ENCODE measurements around the gene CCDC92. TPM values are rescaled to one million over a fixed set of nuclear protein-coding genes. Genes with fewer than 3 reads are reported as not detected.

Gene CCDC92
- total and polyA plus RNA-seq, 3 donors from 2014 or later = 63.6 to 140 (median 79.1) TPM

- intact Hi-C loops (cut with DNase I; ENCODE audit: low total_unique reads) = no loop called here
- no peak for DNase-seq
Observed at GRCh38 chr12:123899368-123899767, 73.3 kb downstream of the CCDC92 start.

DNA sequence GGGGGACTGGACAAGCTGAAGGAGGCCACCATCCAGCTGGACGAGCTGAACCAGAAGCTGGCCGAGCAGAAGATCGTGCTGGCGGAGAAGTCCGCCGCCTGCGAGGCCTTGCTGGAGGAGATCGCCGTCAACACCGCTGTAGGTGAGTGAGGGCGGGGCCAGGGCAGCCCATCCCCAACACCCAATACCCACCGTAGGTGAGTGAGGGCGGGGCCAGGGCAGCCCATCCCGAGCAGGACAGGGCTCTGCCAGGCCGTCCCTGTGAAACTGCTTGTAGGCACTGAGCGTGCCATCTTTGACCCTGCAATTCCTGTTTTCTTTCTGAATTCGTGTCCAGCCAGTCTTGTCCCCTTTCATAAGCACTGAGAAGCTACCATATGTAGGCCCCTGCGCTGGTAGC lies 74.0 kb downstream of the CCDC92 start:
- DNase-seq = no peak
- no peak overlapping the region for H3K27ac ChIP-seq
- H3K4me3 ChIP-seq = no peak overlapping the region
- no peak for TF ChIP-seq POLR2A (IDR thresholded peaks at IDR 0.05)
- TF ChIP-seq CTCF (IDR thresholded peaks at IDR 0.05) = no peak
- H3K27me3 ChIP-seq = no peaks in the 10 kb centered on the region
- no peaks in the 10 kb centered on the region for H3K9me3 ChIP-seq
- 93 to 94% methylated on average over 15 to 18 of the region's 18 CpGs for WGBS, 2 donors
- intact Hi-C loops (cut with DNase I; ENCODE audit: low total_unique reads) = no loop called here
- no peaks in the 10 kb centered on the region for H3K4me1 ChIP-seq
- no peaks in the 10 kb centered on the region for H3K36me3 ChIP-seq (ENCODE audit: low read depth, missing control alignments)

More at GRCh38 chr12:123899368-123899767, 73.3 kb downstream of the CCDC92 start:
- TF ChIP-seq CTCF (IDR thresholded peaks at IDR 0.05) = no peak
- TF ChIP-seq POLR2A (IDR thresholded peaks at IDR 0.05) = no peak
- no peak overlapping the region for H3K4me3 ChIP-seq
- H3K9me3 ChIP-seq = no peaks in the 10 kb centered on the region
- H3K27ac ChIP-seq = no peak overlapping the region
- H3K27me3 ChIP-seq = no peaks in the 10 kb centered on the region
- H3K4me1 ChIP-seq = no peaks in the 10 kb centered on the region
- no peaks in the 10 kb centered on the region for H3K36me3 ChIP-seq (ENCODE audit: low read depth, missing control alignments)
- 92 to 96% methylated on average over 9 of the region's 9 CpGs for WGBS, 2 donors

GRCh38 chr12:123897221-123897620 lies 75.4 kb downstream of the CCDC92 start:
- no peak overlapping the region for H3K4me3 ChIP-seq
- no peak overlapping the region for H3K27ac ChIP-seq
- intact Hi-C loops (cut with DNase I; ENCODE audit: low total_unique reads) = no loop called here
- no peak for DNase-seq
- H3K27me3 ChIP-seq = no peaks in the 10 kb centered on the region
- WGBS, 2 donors = 85 to 94% methylated on average over 5 of the region's 5 CpGs
- no peaks in the 10 kb centered on the region for H3K36me3 ChIP-seq (ENCODE audit: low read depth, missing control alignments)
- no peak for TF ChIP-seq POLR2A (IDR thresholded peaks at IDR 0.05)
- TF ChIP-seq CTCF (IDR thresholded peaks at IDR 0.05) = no peak
- no peaks in the 10 kb centered on the region for H3K4me1 ChIP-seq
- H3K9me3 ChIP-seq = no peaks in the 10 kb centered on the region

DNA sequence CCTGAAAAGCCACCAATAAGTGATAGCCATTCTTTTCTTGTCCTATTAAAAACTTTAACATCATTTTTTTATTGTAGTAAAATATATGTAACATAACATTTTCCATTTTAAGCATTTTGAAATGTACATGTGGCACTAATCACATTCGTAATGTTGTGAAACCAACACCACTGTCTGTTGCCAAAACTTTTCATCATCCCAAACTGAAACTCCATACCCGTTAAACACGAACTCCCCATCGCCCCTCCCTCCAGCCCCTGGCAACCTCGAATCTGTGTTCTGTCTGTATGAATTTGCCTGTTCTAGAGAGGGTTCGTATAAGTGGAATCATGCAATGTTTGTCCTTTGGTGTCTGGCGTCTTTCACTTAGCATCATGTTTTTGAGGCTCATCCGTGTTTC lies 75.9 kb downstream of the CCDC92 start:
- intact Hi-C loops (cut with DNase I; ENCODE audit: low total_unique reads) = no loop called here
- H3K27me3 ChIP-seq = no peaks in the 10 kb centered on the region
- no peak for DNase-seq
- no peak overlapping the region for H3K4me3 ChIP-seq
- H3K4me1 ChIP-seq = no peaks in the 10 kb centered on the region
- WGBS, 2 donors = 79 to 87% methylated on average over 8 of the region's 8 CpGs
- TF ChIP-seq POLR2A (IDR thresholded peaks at IDR 0.05) = no peak
- no peak for TF ChIP-seq CTCF (IDR thresholded peaks at IDR 0.05)
- H3K27ac ChIP-seq = no peak overlapping the region
- no peaks in the 10 kb centered on the region for H3K36me3 ChIP-seq (ENCODE audit: low read depth, missing control alignments)
- H3K9me3 ChIP-seq = no peaks in the 10 kb centered on the region

DNA sequence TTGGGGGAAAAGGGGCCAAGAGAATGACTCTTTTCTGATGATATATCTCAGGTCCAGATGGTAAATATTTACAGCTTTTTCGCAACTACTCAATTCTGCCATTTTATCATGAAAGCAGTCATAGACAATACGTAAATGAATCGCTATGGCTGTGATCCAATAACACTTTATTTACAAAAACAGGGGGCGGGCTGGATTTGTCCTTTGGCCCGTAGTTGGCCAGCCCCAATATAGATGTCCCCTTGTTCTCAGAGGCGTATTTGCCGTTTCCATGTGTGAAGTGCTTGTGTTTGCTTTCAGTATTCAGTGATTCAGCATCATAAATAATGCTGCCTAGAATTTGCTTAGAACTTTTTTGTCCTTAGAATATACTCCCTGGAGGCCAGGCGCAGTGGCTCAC lies 77.2 kb downstream of the CCDC92 start:
- Histone ChIP-seq H3K4me3 (no peak overlapping the region), H3K27ac (no peak overlapping the region), H3K36me3 (ENCODE audit: low read depth, missing control alignments) (no peaks in the 10 kb centered on the region), H3K27me3 (no peaks in the 10 kb centered on the region), H3K4me1 (no peaks in the 10 kb centered on the region), H3K9me3 (no peaks in the 10 kb centered on the region)
- TF ChIP-seq CTCF (IDR thresholded peaks at IDR 0.05) (no peak), POLR2A (IDR thresholded peaks at IDR 0.05) (no peak)
- WGBS, 2 donors = 86 to 92% methylated on average over 8 of the region's 8 CpGs
- intact Hi-C loops (cut with DNase I; ENCODE audit: low total_unique reads) = no loop called here
- no peak for DNase-seq

All from testis (tissue), 3 donors.